ENCODE measurements around the gene TTC17.

DNA sequence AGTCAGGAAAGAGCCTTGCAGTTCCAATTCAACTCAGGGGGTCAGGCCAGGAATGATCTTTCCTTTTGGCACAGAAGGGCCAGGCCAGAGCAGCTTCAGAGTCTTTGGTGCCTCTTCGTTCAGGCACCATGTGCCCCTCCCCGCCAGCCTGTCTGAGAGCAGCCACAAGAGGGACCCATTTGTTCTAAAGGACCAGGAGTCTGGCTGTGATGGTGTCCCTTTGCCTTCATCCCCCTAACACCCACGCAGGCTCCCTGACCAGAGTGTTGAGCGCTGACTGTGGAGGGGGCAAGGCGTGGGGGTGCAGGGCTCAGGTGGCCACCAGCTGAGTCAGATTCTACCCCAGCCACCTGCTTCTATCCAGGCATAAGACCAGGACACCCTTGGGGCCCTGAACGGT is 156.4 kb downstream of the TTC17 start:
- TF ChIP-seq POLR2A (IDR thresholded peaks at IDR 0.05; ENCODE audit: low read depth, low read length), result no peak
- no peak for TF ChIP-seq TAF1 (IDR thresholded peaks at IDR 0.05; ENCODE audit: low read depth, low read length)
- TF ChIP-seq POLR2AphosphoS5 (IDR thresholded peaks at IDR 0.05; ENCODE audit: low read depth, low read length), result no peak
- TF ChIP-seq POU2F2 (IDR thresholded peaks at IDR 0.05; ENCODE audit: low read depth, low read length), result no peak
- TF ChIP-seq SPI1 (IDR thresholded peaks at IDR 0.05; ENCODE audit: low read depth, low read length), result no peak

Data from GM12891 (cell line).